GM18909 (cell line): ENCODE data around the gene STK40.

Source experiments
- ATAC-seq: cut with Tn5 transposase; IDR thresholded peaks from one replicate; pipeline ENCODE4 v1.9.1; 2021; ENCODE audit warnings: mild to moderate bottlenecking; ENCODE audit not compliant: unreplicated experiment, poor library complexity

STK40 gene, protein sequence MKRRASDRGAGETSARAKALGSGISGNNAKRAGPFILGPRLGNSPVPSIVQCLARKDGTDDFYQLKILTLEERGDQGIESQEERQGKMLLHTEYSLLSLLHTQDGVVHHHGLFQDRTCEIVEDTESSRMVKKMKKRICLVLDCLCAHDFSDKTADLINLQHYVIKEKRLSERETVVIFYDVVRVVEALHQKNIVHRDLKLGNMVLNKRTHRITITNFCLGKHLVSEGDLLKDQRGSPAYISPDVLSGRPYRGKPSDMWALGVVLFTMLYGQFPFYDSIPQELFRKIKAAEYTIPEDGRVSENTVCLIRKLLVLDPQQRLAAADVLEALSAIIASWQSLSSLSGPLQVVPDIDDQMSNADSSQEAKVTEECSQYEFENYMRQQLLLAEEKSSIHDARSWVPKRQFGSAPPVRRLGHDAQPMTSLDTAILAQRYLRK

DNA sequence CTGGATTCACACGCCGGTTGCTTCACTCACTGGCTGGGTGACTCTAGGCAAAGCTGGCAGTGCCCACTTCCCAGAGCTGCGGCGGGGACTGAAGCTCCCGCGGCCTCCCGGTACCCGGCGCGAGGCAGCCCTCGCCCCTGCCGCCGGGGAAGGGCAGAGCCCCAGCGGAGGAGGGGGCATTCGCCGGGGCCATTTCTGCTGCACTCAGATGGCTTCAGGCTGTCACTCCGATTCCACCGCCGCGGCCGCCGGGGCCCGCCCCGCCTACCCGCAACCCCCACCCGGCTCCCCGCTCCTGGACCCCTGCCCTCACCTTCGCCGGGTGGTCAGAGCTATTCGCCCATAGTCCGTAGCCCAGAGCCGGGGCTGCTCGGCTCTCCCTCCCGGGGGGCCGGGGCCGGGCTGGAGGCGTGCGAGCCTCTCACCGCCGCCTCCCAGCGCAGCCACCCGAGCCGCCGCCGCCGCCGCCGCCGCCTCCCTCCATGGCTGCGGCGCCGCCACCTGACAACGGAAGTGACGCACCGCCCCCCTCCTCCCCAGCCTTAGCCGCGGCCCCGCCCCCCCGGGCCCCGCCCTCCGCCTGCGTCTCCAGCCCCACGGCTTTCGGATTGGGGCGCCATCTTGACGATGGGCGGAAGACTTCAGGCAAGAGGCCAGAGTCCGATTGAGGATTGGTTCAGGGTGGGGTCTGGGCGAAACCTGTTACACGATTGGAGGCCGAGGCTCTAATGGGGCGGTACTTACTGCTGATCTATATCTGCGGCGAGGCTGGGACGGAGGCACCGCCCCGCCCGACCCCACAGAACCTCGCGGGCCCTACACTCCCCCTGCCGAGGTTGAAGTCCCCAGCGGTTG lies at the start of gene STK40:
TSS of gene STK40 (minus strand) at position 515 of the 855 bp plus-strand sequence. CDS start 24,592 bp downstream, outside the sequence.
- ATAC-seq = peak; percentile 92

DNA sequence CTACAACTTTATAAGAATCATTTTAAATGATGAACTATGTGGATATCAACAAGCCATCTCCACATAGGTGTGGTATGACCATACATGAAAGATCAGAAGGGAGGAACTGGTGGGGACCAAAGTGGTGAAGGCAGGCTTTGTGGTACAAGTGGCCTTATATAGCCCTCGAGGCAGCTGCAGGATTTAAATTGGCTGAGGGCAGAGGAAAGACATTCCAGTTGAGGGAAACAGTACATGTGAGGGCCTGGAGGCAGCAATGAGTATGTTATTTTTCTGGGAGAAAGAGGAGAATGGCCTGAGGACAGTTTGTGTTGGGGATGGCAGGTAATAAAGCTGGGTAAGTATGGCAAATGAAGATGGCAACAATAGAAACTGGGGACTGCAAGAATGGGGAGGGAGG lies 47.4 kb upstream of the STK40 start:
- ATAC-seq = no peak

DNA sequence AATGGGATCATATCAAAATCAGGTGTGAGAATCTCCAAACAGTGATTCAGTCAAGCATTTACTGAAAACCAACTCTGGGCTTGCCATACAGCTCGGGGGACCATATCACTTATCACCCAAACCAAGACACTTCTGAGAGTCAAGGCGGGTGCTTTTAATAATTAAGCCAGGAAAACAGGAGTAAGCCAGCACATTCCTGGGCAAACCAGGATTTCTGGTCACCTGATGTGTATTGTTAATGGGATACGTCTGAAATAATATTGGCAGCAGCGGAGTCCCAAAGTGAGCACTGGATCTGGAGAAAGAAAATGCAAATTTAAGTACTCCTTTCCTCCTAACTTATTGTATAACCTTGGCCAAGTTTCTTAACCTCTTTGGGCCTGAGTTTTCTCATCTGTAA lies 46.9 kb upstream of the STK40 start:
- no peak for ATAC-seq

DNA sequence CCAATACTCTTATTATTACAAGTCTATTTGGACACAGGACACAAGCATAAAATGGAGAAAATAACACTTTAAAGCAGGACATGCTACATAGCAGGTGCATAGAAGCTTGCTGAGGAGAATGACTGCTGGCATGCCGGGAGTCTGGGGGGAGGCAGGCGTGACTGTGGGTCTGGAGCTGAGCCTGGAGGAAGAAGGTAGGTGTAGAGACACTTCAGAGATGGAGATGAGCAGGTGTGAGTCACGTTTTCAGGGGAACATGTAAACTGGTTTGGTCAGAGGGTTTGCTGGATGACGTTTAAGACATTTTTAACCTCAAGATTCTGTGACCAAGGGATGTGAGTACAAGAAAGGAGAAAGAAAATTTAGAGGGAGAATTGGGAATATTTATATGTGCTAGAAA lies 40.1 kb upstream of the STK40 start:
- no peak for ATAC-seq

DNA sequence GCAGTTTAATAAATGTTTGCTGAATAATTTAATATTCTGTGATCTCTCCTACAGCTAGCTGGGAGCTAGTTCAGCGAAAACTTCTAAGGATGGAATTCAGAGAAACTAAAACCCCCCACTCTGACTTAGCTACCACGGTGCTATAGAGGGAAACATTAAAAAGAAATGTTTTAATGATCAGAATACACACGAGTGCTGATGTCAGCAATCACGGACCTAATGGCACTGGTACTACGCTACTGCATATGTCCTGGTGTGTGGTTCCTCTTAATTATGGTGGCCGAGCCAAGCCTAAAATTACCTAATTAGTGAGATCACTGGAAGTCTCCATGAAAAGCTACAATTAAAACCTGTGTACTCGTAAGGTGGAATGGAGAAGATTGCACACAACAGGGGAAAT lies 35.9 kb upstream of the STK40 start:
- ATAC-seq = no peak

DNA sequence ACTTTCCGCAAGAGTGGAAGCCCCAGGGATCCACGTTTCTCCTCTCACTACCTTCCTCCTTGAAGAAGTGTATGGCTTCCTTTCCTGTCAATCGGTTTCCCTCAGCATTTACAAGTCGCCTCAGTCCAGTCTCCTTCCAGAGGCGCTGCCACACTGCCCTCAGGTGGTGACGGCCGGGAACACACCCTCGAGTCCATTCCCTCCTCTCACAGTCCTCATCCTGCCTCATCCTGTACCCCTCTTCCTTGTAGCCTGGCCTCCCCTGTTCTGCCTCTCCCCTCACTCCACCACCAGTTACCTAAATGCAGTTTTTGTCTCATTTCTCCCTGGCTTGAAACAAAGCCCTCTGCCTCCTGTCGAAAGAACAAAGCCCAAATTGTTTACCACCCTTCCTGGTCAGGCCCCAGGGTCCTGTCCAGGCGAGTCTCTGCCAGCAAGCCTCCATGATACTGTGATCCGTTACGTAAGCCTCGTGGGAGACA lies 35.2 kb upstream of the STK40 start:
- ATAC-seq = no peak

DNA sequence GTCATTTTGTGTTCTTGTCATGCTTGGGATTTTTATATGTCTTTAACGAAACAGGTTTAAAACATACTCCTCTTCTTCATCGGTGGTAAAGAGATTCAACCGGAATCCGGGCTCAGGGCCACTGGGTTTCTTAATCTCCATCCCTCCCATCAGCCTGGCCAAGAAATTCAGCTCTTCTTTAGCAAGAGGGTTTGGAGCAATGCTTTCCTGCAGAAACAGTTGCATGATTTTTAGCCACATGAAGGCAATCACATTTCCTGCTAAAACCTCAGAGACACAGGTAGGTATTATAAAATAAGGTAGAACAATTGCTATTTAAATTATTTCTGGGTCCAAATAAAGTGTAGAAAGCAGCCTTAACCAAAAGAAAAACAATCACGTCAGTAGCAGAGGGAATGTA lies 34.7 kb upstream of the STK40 start:
- no peak for ATAC-seq

DNA sequence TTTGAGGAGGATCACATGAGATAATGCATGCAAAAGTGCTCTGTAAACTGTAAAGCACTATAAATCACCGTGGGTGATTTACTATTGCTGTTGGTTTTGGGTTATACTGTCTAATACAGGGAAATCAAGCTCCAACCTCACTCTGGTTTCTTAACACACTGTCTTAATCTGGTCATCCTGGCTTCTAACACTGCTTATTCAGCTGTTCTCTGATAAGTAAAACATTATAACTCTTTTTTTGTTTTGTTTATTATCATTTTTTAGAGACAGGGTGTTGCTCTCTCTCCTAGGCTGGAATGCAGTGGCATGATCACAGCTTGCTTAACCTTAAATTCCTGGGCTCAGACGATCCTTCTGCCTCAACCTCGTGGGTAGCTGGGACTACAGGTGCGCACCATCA lies 33.8 kb upstream of the STK40 start:
- ATAC-seq = no peak

DNA sequence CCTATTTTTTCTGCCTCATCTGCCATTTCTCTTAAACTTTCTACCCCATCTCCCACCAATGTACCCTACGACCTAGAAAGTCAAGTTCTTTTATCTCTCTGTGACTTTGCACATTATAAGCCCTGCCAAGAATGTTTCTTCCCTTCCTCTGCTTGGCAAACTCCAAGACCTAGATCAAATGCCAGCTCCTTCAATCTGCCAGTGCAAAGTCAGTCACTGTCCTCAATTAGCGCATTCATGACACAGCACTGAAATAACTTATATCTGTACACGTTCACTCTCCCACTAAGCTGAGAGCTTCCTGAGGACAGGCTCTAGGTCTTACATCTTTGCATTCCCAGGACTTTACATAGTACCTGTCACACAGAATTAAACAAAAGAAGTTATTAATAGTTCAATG lies 33.4 kb upstream of the STK40 start:
- no peak for ATAC-seq

DNA sequence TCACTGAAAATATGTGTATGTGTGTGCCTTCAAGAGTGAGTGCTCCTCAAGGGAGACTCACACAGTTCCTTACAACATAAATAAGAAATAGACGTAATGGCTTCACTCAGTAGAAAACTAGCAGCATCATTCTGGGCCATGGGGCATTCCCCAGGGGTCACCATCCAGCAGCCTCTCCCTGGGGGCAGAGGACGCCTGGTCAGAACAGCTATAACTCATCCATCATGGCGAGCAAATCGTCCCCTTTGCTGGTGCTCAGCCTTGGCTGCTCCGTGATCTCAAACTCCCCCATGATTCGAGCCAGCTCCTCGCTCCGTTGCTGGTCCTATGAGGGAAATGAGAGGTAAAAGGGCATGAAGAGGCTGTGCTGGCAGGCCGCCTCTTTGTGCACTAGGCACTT lies 32.2 kb upstream of the STK40 start:
- no peak for ATAC-seq

DNA sequence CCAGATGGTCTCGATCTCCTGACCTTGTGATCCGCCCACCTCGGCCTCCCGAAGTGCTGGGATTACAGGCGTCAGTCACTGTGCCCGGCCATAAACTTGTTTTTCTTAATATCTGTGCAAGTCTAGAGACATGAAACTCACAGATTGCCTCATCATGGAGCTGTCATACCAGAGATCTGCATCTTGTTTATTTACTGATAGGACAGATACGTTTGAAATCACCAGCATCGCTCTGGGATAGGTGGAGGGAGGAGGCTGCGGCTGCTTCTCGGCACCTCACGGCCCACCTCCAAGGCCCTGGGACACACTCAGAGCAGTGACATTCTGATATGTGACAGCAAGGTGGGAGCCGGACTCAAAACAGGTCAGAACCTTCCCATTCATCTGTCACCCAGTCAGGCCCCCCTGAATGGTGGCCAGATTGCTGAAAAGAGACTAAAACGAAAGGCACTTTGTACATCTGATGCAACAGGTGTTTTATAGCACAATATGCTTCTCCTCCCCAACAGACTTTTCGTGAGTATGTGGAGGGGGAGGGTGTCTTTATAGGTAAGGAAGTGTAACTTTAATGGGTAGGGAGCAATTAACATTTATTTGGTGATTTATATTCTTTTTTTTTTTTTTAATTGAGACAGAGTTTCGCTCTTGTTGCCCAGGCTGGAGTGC lies 30.1 kb upstream of the STK40 start:
- no peak for ATAC-seq

DNA sequence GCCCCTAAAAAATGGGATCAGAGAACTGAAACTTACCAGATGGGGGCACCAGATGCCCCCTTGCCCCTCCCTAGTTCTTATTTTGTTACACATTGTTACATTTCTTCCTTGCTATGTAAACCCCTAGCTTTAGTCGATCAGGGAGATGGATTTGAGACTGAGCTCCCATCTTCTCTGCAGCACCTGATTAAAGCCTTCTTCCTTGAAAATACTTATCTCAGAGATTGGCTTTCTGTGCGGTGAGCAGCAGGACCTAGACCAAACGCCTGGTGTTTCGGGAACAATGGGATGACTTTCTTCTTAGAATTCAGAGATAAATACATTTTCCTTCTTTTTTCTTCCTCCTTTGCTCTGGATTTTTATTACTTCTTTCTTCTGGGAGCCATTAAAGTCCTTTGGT lies 28.7 kb upstream of the STK40 start:
- ATAC-seq = no peak

DNA sequence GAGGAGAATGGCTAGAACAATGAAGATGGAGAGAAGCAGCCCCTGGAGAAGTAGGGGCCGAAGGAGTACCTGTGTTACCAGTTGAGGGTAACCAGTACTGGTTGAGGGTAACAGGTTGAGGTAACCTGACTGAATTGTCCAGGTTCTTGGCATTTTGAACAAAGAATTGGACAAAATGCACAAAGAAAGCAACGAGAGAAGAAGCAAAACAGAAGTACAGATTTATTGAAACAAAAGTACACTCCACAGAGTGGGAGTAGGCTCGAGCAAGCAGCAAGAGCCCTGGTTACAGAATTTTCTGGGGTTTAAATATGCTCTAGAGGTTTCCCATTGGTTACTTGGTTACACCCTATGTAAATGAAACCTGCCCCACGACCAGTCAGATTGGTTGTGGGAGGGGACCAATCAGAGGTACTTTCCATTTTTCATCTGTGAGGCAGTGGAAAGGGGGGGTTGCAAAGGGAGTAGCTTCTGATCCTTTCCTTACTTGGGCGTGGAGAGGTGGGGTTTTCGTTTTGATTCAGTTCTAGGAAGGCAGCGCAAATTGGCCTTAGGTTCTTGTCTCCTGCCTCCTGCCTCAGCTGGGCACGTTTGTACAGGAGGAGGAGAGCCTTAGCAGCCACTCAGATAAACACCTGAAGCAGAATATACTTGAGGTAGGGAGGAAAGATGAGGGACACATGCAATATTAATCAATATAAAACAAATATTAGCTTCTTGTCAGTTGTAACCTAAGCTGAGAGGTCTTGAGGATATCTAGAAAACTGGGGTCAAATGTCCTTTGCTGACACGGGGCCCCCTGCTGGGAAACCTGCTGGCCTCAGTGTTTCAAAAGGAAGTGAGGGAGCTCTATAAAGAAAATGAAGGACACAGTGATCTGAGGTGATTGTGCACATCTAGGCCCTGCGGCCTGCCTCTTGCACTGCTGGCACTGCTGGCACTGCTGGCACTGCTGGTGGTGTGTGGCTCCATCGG lies 26.2 kb upstream of the STK40 start:
- no peak for ATAC-seq

DNA sequence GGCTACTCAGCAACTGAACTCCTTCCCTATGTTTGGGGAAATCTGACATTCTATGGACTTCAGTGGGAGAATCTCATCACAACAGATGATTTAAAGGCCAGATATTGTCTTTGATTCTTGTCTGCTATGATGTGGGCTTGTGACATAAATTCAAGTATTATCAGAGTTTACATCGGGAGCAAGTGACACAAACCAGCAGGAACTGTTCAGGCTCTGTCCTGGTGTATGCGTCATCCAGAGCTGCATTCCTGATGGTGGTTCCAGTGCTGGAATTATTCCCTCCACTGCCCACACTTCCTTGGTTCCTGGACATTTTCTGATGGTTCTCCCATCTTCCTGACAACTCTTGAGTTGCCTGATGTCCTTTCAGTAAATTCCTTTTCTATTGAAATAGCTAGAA lies 22.8 kb upstream of the STK40 start:
- no peak for ATAC-seq

DNA sequence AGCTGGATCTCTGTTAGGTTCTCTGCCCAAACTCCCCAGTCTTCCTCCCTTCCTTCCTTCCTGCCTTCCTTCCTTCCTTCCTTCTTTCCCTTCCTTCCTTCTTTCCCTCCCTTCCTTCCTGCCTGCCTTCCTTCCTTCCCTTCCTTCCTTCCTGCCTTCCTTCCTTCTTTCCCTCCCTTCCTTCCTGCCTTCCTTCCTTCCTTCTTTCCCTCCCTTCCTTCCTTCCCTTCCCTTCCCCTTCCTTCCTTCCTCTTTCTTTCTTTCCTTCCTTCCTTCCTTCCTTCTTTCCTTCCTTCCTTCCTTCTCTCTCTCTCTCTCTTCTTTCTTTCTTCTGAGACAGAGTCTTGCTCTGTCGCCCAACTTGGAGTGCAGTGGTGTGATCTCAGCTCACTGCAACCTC lies 20.7 kb upstream of the STK40 start:
- no peak for ATAC-seq

DNA sequence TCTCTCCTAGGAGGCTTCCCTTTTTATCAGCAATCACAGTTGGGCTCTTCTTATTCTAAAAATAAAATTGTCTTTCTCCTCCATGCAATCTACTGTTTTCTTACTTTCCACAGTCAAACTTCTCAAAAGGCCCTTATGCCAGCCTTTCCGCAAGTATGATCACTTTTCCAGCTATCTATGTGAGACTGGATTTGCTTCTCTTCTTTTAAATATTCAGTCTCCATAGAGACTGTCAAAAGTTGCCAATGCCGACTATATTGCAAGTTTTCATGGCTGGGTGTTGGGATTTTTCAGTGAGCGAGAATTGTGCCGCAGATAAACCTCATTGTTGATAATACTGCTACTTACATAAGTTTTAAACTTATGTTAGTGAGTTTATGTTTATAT lies 16.8 kb upstream of the STK40 start:
- ATAC-seq = no peak

DNA sequence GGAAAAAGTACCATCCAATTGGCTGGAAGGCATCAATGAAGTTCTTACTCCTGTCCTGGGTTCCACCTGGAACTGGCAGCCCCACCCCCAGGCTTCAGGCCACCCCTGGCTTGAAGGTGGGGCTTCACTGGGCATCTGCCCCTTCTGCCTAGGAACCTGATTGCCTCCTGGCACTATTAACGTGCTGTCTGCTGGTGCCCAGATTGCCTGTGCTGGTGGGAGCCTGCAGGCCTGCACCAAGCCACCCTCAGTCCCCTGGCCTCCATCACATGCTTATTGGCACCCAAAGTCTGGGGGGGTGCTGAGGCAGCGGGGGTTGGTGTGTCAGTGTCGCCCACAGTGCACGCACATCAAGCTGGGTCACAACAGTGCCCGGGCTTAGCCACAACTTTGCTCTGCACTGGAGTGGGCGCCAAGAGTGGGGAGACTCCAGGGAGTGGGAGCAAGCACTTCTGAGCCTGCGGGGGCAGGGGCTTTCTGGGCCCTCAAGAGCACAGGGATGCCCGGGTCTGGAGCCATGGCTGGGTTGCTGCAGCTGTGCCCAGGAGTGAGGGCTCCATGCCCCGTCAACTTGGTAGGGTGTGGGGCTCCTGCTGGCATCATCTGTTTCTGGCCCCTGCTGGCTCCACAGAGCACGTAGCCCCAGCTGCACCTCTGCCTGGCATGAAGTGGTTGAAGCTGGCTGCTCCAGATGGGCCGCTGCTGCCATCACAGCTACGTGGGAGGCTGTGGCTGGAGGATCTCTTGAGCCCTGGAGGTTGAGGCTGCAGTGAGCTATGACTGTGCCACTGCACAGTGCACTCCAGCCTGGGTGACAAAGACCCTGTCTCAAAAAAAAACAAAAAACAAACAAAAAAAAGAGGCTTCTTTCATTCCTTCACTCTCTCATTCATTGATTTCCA lies 16.1 kb upstream of the STK40 start:
- no peak for ATAC-seq

DNA sequence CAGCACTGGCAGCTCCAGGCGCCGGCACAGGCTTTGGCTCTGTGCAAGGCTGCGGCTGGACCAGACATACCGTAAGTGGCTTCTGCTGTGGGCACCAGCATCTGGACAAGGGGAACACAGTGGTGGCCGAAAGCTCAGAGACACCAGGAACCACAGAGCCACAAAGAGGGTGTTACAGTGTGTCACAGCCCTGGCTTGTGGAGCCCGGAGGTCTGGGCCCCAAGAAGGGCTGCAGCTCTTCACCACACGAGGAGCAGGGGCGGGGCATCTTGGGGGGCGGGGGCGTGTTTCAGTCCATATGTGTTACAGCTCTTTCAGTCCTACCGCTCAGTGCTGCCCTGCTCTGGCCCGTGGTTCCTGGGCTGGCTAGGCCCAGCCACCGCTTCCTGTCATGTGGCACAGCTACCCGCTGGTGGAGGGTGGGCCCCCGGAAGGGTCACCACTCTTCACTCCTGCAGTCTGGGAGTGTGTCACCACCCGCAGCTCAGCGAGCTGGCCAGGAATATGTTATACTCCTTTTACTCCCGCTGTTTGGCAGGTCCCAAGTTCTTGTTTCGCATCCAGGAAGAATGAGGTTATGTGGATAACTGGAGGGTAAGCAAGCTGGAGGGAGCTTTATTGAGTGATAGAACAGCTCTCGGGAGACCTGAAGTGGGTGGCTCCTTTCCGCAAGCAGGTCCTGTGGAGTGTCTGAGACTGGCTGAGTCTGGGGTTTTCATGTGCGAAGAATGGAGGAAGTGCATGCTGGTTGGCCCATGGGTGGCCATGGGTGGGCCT lies 15.3 kb upstream of the STK40 start:
- ATAC-seq = peak; percentile 42
